ENCODE measurements around the gene ERCC2.

GRCh38 chr19:45323671-45324081, 46.7 kb downstream of the ERCC2 start:
- TF ChIP-seq CTCF (IDR thresholded peaks at IDR 0.05; ENCODE audit: insufficient read depth, low read depth, low read length) (no peak), EZH2 (IDR thresholded peaks at IDR 0.05; ENCODE audit: insufficient read depth, low read length) (no peak)
